Liver (tissue), 9 donors: ENCODE results near the gene DDO. TPM values are rescaled to one million over a fixed set of nuclear protein-coding genes. Genes with fewer than 3 reads are reported as not detected.

ENCODE experiments used
- DNase-seq: peaks from one replicate; pipeline ENCODE4 v3.0.0-alpha.2; 2017; ENCODE audit warnings: low spot score
- H3K27ac ChIP-seq, 2 donors: one replicate each; pipeline ENCODE4 v1.7.0; 2013; ENCODE audit warnings: inconsistent platforms in 2 of 2, low read length in 2 of 2, control low read depth in 1 of 2, low read depth in 1 of 2, mild to moderate bottlenecking in 1 of 2
- H3K27me3 ChIP-seq, 4 donors: one replicate each; pipeline versions ENCODE4 v1.6.1 to v1.7.0; 2013; ENCODE audit warnings: low read length in 3 of 4, inconsistent platforms in 1 of 4, mild to moderate bottlenecking in 1 of 4, moderate library complexity in 1 of 4; ENCODE audit not compliant: control insufficient read depth in 4 of 4, insufficient read depth in 4 of 4
- H3K36me3 ChIP-seq, 4 donors: one replicate each; pipeline versions ENCODE4 v1.6.1 to v1.7.0; 2013; ENCODE audit warnings: low read length in 3 of 4, mild to moderate bottlenecking in 3 of 4, low read depth in 1 of 4, moderate library complexity in 1 of 4; ENCODE audit not compliant: control insufficient read depth in 4 of 4, insufficient read depth in 3 of 4
- H3K4me1 ChIP-seq, 4 donors: one replicate each; pipeline versions ENCODE4 v1.6.1 to v1.7.0; 2013; ENCODE audit warnings: low read length in 3 of 4, mild to moderate bottlenecking in 3 of 4, moderate library complexity in 1 of 4; ENCODE audit not compliant: control insufficient read depth in 4 of 4, insufficient read depth in 4 of 4
- H3K4me3 ChIP-seq, 3 donors: one replicate each; pipeline versions ENCODE4 v1.6.1 to v1.7.0; 2013; ENCODE audit warnings: low read length in 3 of 3, control low read depth in 1 of 3, low read depth in 1 of 3, mild to moderate bottlenecking in 1 of 3
- H3K9ac ChIP-seq, 2 donors: one replicate each; pipeline ENCODE4 v1.7.0; 2013; ENCODE audit warnings: low read length in 2 of 2, mild to moderate bottlenecking in 2 of 2, moderate library complexity in 2 of 2, control low read depth in 1 of 2, low read depth in 1 of 2
- H3K9me3 ChIP-seq, 4 donors: one replicate each; pipeline versions ENCODE4 v1.6.1 to v1.7.0; 2013; ENCODE audit warnings: low read length in 3 of 4; ENCODE audit not compliant: control insufficient read depth in 4 of 4
- ATF3 ChIP-seq: IDR thresholded peaks from 2 replicates; pipeline ENCODE4 v1.6.1; 2016; ENCODE audit warnings: antibody characterized with exemption
- CTCF ChIP-seq: fragments of 150-350 bp; IDR thresholded peaks from 2 replicates; pipeline ENCODE4 v1.5.1; 2017; ENCODE audit warnings: improper control_type of control experiment, low read depth, low read length; ENCODE audit not compliant: missing input control
- FOXA1 ChIP-seq: IDR thresholded peaks from 2 replicates; pipeline ENCODE4 v1.6.1; 2016; ENCODE audit warnings: antibody characterized with exemption
- FOXA2 ChIP-seq: IDR thresholded peaks from 2 replicates; pipeline ENCODE4 v1.6.1; 2016; ENCODE audit warnings: antibody characterized with exemption
- GABPA ChIP-seq, 2 donors: IDR thresholded peaks in 1 of 2; conservative IDR thresholded peaks in 1 of 2; 2 replicates each; pipeline ENCODE4 v1.6.1; 2016; ENCODE audit warnings: antibody characterized with exemption in 2 of 2, mild to moderate bottlenecking in 1 of 2, moderate library complexity in 1 of 2
- HNF4A ChIP-seq, 2 donors: conservative IDR thresholded peaks; 2 replicates each; pipeline ENCODE4 v1.6.1; 2016; ENCODE audit warnings: antibody characterized with exemption in 2 of 2, mild to moderate bottlenecking in 2 of 2
- JUND ChIP-seq, 2 donors: IDR thresholded peaks; 2 replicates each; pipeline ENCODE4 v1.6.1; 2016; ENCODE audit warnings: antibody characterized with exemption in 2 of 2
- RXRA ChIP-seq, 2 donors: IDR thresholded peaks; 2 replicates each; pipeline ENCODE4 v1.6.1; 2017 to 2018; ENCODE audit warnings: antibody characterized with exemption in 2 of 2, mild to moderate bottlenecking in 1 of 2
- SP1 ChIP-seq: IDR thresholded peaks from 2 replicates; pipeline ENCODE4 v1.6.1; 2018; ENCODE audit warnings: antibody characterized with exemption, mild to moderate bottlenecking
- YY1 ChIP-seq: IDR thresholded peaks from 2 replicates; pipeline ENCODE4 v1.6.1; 2016; ENCODE audit warnings: antibody characterized with exemption, mild to moderate bottlenecking
- WGBS: extraction: QIAGEN DNeasy Blood & Tissue Kit; methylation state at CpG from one replicate; pipeline ENCODE4 v1.1.7; 2013; 5-methylcytosine and 5-hydroxymethylcytosine counted together
- polyA plus RNA-seq, 2 donors: library from polyadenylated mRNA; stranded (reverse) in 1 of 2; unstranded in 1 of 2; fragments of 200-250 nt in 1 of 2; fragments of >200 nt in 1 of 2; fragmentation: Nextera tagmentation in 1 of 2; extraction: Ambion mirVana in 1 of 2; gene quantifications; one replicate each; pipeline versions ENCODE4 v1.2.1 to v1.2.3, GENCODE V29; 2013 to 2015
- total RNA-seq, 2 donors: library from RNA; depleted of rRNA; stranded (reverse); fragments of >200 nt; gene quantifications; one replicate each; pipeline ENCODE4 v1.2.3, GENCODE V29; 2014
- TF ChIP-seq, protein P1 (sequence below): IDR thresholded peaks from 2 replicates; pipeline ENCODE4 v1.6.1; 2016; ENCODE audit warnings: antibody characterized with exemption, mild to moderate bottlenecking
- TF ChIP-seq, protein P2 (sequence below): IDR thresholded peaks from 2 replicates; pipeline ENCODE4 v1.6.1; 2016; ENCODE audit warnings: antibody characterized with exemption
- donor health status: healthy.
- donor health status: healthy.
- donor health status: healthy.
- donor health status: healthy.
- donor health status: healthy.

The DDO gene
- total and polyA plus RNA-seq, 4 donors = 4.9 to 11.1 (median 7.0) TPM

DNA sequence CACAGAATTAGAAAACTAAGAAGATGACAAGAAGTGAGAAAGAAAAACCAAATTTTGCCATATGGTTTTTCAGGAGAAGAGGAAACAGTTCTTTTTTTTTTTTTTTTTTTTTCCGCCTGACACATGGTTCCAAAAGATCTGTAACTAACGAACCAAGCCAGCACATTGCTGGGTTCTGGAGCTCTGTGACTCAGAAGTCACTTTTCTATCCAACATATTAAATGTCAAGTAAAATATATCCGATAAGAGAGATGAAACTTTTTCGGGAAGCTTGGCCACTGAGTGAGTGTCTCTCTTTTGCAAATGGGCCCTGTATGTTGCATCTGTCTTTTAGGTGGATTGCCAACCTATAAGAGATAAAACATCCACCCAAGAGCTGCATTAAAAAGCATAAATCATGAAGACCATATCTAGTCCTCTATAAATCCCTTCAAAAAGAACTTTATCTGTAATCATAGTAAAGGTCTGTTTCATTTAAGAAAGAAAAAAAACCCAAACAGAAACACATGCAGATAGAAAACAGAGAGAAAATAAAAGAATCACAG is 61.8 kb downstream of the DDO start:
- H3K36me3 ChIP-seq = no peaks in the 10 kb centered on the region
- no peaks in the 10 kb centered on the region for H3K9me3 ChIP-seq
- 82% methylated on average over 4 of the region's 4 CpGs for WGBS
- TF ChIP-seq FOXA2 = no peak
- TF ChIP-seq GABPA (IDR thresholded peaks at IDR 0.05 in 1 of 2, conservative IDR thresholded peaks at IDR 0.05 in 1 of 2) = no peak
- no peak for TF ChIP-seq YY1
- TF ChIP-seq, protein P1, sequence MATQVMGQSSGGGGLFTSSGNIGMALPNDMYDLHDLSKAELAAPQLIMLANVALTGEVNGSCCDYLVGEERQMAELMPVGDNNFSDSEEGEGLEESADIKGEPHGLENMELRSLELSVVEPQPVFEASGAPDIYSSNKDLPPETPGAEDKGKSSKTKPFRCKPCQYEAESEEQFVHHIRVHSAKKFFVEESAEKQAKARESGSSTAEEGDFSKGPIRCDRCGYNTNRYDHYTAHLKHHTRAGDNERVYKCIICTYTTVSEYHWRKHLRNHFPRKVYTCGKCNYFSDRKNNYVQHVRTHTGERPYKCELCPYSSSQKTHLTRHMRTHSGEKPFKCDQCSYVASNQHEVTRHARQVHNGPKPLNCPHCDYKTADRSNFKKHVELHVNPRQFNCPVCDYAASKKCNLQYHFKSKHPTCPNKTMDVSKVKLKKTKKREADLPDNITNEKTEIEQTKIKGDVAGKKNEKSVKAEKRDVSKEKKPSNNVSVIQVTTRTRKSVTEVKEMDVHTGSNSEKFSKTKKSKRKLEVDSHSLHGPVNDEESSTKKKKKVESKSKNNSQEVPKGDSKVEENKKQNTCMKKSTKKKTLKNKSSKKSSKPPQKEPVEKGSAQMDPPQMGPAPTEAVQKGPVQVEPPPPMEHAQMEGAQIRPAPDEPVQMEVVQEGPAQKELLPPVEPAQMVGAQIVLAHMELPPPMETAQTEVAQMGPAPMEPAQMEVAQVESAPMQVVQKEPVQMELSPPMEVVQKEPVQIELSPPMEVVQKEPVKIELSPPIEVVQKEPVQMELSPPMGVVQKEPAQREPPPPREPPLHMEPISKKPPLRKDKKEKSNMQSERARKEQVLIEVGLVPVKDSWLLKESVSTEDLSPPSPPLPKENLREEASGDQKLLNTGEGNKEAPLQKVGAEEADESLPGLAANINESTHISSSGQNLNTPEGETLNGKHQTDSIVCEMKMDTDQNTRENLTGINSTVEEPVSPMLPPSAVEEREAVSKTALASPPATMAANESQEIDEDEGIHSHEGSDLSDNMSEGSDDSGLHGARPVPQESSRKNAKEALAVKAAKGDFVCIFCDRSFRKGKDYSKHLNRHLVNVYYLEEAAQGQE = no peak
- TF ChIP-seq, protein P2, sequence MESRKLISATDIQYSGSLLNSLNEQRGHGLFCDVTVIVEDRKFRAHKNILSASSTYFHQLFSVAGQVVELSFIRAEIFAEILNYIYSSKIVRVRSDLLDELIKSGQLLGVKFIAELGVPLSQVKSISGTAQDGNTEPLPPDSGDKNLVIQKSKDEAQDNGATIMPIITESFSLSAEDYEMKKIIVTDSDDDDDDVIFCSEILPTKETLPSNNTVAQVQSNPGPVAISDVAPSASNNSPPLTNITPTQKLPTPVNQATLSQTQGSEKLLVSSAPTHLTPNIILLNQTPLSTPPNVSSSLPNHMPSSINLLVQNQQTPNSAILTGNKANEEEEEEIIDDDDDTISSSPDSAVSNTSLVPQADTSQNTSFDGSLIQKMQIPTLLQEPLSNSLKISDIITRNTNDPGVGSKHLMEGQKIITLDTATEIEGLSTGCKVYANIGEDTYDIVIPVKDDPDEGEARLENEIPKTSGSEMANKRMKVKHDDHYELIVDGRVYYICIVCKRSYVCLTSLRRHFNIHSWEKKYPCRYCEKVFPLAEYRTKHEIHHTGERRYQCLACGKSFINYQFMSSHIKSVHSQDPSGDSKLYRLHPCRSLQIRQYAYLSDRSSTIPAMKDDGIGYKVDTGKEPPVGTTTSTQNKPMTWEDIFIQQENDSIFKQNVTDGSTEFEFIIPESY = no peak
- TF ChIP-seq HNF4A (conservative IDR thresholded peaks at IDR 0.05) = no peak
- TF ChIP-seq CTCF = no peak
- no peak for DNase-seq
- no peaks in the 10 kb centered on the region for H3K27me3 ChIP-seq
- H3K27ac ChIP-seq = no peak overlapping the region
- H3K9ac ChIP-seq = no peak overlapping the region
- H3K4me3 ChIP-seq = no peak overlapping the region
- peaks cover 0 to 12% (median 4%) of the 10 kb centered on the region in 4 donors for H3K4me1 ChIP-seq

DNA sequence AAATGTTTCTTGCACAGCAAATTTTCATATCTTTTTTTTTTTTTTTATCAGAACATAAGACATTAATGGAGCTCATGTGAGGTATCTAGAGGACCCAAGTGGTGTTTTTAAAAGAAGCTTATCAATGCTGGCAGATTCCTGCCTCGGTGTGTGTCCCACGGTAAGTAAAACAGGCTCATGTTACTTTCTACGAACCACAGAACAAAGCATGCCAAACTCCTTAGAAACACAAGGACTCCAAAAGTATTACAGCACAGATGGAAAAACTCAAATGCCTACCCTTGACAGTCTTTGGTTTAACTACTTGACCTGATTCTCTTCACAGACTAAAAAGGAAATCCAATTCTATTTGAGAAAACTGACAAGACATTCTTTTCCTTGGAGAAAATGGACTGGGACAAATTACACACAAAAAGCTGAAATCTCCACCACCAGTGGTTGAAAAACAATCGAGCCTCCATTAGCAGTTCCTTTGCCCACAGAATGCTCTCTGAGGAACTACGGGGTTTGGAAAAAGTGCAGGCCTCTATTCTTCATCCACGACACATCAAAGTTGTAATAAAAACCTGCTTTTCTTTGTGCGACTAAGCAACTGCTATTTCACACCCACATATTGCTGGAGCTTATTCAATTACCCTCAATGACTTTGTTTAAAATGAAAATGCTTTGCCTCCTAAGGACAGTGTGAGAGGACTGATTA is 62.7 kb downstream of the DDO start:
- Histone ChIP-seq H3K4me1 (peaks cover 0 to 7% (median 2%) of the 10 kb centered on the region in 4 donors), H3K9me3 (no peaks in the 10 kb centered on the region), H3K9ac (no peak overlapping the region), H3K27me3 (no peaks in the 10 kb centered on the region), H3K27ac (no peak overlapping the region), H3K36me3 (no peaks in the 10 kb centered on the region), H3K4me3 (no peak overlapping the region)
- TF ChIP-seq FOXA1 = no peak
- TF ChIP-seq SP1 = no peak
- TF ChIP-seq JUND (IDR thresholded peaks at IDR 0.05) = no peak
- no peak for TF ChIP-seq CTCF
- TF ChIP-seq ATF3 = no peak
- TF ChIP-seq RXRA (IDR thresholded peaks at IDR 0.05) = no peak
- DNase-seq = no peak
- WGBS = 85% methylated on average over 7 of the region's 7 CpGs
